ENCODE results near the gene RAB34.

RAB34 gene

GRCh38 chr17:28710861-28711722 lies 6.6 kb downstream of the RAB34 start:
- DNase-seq, result peak; percentile 89

- no peak for DNase-seq
These were observed 10.3 kb downstream of the RAB34 start for GRCh38 chr17:28707339-28707720.

- DNase-seq, result no peak
These were observed 11.0 kb downstream of the RAB34 start for GRCh38 chr17:28706471-28707338.

- no peak for DNase-seq
These were observed 11.8 kb downstream of the RAB34 start for GRCh38 chr17:28705728-28706334.

- DNase-seq, result no peak
These were observed 12.5 kb downstream of the RAB34 start for GRCh38 chr17:28705074-28705659.

GRCh38 chr17:28704219-28704858 lies 13.3 kb downstream of the RAB34 start:
- DNase-seq, result no peak

GRCh38 chr17:28703552-28704218 lies 14.0 kb downstream of the RAB34 start:
- DNase-seq, result no peak

- DNase-seq, result no peak
These were observed 14.9 kb downstream of the RAB34 start for GRCh38 chr17:28702752-28703150.

DNA sequence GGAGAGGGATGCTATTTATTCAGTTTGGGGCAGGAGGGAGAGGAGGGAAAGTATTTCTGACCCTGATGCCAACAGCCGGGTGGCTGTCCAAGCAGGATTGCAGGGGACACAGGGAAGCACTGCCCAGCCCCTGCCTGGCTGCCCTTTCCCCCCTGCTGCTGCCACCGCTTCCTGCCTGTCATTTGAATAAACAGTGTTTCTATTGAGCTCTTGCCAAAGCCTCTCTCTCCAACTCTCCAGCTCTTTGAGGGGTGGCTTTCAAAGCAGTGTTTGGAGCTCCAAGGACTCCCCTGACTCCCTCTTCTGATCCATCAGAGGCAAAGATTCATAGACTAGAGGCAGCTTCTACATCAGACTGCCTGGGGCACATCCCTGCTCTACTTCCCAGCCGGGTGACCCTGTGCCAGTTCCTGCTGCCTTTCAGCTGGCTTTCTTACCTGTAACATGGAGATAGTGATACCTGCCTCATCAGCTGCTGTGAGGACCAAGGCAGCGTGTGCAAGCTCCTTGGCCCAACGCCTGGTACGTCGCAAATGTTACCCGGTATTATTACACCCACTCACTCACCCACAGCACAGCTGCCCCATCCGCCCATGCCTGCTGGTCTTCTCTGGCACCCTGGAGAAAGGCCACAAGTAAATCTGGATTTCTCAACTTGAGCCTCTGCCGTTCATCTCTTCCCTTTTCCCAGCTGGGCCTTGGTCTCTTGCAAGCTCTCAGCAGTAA lies 15.5 kb downstream of the RAB34 start:
- no peak for DNase-seq

DNA sequence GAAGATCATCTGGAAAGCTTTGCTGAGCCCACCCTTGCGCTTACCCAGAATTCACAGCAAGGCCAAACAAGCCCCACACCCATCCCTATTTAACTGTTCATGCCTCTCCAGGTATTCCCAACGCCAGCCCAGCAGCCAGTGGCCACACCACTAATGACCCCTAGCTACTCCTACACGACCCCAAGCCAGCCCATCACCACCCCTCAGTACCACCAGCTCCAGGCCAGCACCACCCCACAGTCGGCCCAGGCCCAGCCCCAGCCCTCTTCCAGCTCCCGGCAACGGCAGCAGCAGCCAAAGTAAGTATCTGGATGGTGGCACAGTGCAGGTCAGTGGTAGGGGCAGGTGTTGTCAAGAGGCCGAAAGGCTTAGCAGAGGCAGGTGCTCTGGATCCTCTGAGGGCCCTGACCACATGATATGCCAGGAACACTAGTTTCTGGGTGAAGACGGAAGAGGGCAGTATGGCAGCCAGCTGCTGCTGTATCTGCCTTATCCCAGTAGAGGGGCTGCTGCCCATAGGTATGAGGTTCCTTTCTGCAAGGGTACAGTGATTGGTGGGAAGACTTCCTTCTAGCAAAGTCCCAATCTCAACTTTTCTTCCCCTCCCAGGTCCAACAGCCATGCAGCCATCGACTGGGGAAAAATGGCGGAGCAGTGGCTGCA lies 16.7 kb downstream of the RAB34 start:
- DNase-seq, result no peak

GRCh38 chr17:28700278-28700677 lies 17.4 kb downstream of the RAB34 start:
- DNase-seq, result no peak

GRCh38 chr17:28698253-28698941 lies 19.3 kb downstream of the RAB34 start:
- DNase-seq, result peak; percentile 2

- no peak for DNase-seq
These were observed 23.8 kb downstream of the RAB34 start for GRCh38 chr17:28693869-28694268.

GRCh38 chr17:28689011-28689410 lies 28.7 kb downstream of the RAB34 start:
- no peak for DNase-seq

DNA sequence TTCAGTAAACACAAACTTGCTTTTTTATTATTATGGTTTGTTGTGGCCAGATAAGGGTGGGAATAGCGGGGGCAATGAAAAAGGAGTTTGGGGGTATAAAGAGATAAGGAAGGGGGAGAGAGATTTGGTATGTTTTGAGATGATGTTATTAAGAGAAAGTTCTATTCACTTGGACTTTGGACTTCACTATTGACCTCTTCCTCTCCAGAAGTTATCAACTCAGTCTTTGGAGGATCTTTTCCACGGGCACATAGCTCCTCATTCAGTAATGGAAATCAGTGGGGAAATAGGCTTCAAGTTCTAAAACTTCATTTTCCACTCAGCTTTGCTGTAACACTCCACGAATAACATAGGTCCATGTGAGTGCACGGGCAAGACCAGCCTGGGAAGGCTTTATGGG lies 29.2 kb downstream of the RAB34 start:
- DNase-seq, result no peak

DNA sequence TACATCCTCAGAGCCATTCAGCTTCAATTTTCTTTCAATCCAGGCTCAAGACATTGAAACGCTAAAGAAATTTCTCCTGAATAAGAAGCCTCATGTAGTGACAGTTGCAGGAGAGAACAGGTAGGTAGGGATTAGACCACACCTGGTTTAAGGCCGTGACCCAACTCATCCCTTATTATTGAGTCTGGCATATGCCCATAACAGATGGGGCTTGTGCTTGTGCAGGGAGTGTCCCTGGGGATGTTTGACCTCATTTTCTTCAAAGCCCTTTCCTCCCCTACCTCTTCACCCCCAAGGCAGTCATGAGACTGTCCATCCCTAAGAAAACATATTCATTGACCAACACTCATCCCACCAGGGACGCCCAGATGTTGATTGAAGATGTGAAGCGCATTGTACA lies 31.4 kb downstream of the RAB34 start:
- no peak for DNase-seq

DNA sequence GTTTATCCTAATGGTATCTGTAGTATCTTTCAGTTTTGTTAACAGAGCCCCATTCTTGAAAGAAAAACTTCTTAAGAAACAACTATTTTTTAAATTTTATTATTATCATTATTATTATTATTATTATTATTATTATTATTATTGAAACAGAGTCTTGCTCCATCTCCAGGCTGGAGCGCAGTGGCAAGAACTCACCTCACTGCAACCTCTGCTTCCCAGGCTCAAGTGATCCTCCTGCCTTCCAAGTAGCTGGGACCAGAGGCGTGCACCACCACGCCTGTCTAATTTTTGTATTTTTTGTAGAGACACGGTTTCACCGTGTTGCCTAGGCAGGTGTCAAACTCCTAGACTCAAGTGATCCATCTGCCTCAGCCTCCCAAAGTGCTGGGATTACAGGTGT lies 32.3 kb downstream of the RAB34 start:
- no peak for DNase-seq

GRCh38 chr17:28684963-28685362 lies 32.7 kb downstream of the RAB34 start:
- DNase-seq, result no peak

DNA sequence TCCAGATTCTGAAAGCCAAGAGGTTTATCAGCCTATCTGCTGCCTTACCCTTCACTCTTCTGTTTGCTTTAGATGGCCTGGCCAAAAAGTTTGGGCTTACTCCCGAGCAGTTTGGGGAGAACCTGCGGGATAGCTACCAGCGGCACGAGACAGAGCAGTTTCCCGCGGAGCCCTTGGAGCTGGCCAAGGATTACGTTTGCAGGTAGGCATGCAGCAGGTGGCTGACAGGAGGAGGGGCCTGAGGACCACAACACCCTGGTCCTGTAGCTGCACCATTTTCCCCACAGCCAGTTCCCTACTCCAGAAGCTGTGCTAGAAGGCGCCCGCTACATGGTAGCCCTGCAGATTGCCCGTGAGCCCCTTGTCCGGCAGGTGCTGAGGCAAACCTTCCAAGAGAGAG lies 35.0 kb downstream of the RAB34 start:
- DNase-seq, result no peak

- DNase-seq, result no peak
These were observed 41.7 kb downstream of the RAB34 start for GRCh38 chr17:28675980-28676379.
